HK-2 (cell line): Measurements from ENCODE around the gene HNRNPH1.

Experiments used
- DNase-seq: peaks from one replicate; pipeline ENCODE4 v3.0.0-alpha.2; 2018; ENCODE audit not compliant: unreplicated experiment

Gene HNRNPH1

DNA sequence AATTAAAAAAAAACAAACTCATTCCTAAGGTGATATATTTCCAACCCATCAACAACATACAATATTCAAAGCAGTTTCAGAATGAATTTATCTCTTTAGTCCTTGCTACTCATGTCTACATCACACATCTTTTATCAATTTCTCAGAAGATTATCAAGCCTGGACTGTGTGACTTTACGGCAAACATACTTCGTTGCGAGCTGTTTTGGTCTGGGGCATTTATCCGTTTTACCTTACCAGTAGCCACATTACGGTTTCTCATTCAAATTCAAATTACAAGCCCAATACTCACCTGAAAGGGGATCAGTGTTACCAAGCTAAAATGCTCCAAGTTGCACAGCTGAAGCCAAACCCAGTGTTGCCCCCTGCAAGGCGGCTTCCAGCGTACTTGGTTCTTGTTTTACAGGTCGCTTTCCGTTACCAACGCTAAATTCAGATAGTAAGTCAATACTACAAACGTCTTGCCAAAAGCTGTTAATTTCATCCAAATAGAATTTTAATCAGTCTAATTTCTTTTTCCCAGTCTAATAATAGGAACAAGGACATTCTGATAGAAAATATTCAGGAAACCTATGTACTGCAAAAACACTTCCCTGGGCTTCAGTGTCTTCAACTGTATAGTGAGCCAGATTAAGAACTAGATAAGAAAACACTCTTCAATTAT, 1.8 kb downstream of the HNRNPH1 start:
- no peak for DNase-seq

DNA sequence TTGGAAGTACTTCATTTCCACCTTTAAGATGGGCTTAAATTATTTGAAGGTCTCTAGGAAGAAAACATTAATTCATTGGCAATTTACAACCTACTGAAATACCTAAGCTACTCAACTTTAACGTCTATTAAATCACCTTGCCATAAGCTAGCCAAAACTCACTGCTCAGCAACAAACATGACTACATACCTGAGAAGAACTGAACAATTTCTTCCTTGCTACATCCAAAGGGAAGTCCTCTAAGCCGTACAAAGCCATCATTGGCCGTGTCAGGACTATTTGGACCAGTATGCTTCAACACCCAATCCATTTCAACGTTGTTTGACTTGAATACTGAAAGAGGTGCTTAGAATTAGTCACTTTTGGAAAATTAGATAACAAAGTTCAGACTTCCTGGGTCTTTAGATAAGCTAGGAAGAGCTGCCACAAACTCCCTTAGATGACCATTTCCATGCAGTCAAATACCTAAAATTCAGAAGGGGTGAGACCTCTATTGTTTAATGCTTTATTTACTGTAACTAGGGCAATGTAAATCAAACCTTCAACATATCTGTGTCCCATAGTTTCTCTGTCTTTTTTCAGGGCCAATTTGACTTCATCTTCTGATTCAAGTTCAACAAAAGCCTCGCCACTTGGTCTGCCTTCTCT, 2.6 kb downstream of the HNRNPH1 start:
- no peak for DNase-seq

DNA sequence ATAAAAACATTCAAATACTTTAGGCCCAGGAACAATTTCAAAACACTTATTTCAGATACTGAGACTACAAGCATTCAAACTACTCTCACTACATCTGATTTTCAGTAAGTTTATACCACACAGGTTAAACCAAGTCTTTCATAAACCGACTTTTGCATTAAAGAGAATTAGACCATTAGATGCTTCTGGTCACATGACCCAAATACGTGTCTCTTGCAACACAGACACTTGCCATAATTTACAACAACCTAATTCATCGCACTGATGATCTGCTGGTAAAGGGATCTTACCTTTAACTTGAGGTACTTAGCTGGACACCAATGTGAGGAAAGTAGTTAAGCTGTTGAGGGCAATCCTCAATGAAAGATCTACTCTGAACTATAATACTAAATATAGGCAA, 3.2 kb downstream of the HNRNPH1 start:
- DNase-seq: no peak

DNA sequence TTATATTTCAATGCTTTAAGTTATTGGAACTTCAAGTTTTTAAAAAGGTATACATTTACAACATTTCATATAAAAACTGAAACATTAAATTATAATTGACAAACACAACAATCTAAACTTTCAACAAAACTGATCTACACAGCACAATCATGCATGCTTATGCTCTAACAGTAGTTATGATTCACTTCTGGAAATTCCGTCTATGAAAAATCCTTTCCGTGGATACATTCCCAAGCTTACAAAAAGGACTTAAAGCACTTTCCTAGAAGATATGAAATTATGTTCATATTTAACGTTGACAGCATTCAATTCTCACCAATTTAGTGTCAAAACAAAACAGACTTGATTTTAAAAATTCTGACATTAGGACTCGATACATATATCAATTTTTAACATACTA, 3.7 kb downstream of the HNRNPH1 start:
- DNase-seq: no peak

DNA sequence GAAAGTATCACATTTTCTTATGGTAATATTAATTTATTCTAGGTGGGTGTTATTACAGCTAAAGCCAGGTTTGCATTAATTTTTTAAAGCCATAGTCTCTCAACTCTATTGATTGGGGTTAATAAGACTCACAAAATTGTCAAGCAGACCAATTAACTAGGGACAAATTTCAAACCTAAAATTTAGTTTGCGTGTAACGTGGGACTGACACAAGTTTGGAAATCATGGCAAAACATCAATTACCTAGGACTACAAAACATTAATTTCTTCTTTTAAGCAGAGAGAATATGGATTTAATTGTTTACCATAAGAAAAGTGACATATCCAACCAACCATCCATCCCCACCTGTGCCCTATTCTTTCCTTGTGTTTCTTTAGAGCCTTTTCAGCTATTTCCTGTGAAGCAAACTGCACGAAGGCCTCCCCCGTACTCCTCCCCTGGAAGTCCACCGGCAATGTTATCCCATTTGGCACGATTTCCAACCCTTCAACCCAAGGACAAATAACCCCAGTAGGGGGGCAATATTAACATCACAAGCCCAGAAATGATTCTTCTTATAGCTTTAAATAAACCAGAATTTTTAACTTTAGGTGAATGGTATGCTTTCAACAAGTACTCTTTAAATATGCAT, 4.4 kb downstream of the HNRNPH1 start:
- DNase-seq: no peak

DNA sequence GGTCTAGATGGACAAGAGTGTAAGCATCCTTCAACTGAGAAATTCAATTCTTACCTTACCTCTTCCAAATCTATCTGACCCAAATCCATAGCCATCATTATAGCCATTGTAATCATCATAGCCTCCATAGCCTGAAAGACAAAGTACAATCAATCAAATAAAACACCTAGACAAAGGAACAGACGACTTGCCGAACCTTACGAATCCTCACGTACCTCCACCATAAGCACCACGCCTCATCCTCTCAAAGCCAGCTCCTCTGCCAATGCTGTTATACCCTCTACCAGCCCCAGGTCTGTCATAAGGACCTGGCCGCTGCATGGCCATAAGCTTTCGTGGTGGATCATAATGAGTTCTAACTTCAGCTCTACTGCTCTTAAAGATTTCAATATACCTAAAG, 5.5 kb downstream of the HNRNPH1 start:
- DNase-seq: no peak

DNA sequence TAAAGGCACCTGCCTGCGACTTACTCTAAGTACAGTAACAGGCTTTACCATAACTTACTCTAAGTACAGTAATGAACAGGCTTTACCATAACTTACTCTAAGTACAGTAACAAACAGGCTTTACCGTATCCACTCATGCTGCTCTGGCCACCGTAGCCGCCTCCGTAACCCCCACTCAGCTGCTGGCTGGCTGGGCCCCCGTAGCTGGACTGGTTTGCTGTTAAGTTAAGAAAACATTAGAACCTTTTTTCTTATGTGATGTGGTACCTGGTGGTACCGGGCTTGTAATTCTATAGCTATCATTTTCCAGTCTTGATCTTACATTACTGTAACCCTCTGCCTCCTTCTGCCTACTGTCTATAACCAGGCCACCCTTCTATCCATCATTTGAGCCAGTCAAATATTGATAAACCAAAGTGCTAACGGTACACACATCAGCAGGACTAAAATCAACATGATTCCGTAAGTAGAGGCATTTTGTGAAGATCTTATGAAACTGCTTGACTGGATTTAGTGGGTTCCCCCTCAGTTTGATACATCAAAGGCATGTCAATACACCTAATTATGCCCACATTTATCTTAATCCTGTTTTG, 7.4 kb downstream of the HNRNPH1 start:
- no peak for DNase-seq

DNA sequence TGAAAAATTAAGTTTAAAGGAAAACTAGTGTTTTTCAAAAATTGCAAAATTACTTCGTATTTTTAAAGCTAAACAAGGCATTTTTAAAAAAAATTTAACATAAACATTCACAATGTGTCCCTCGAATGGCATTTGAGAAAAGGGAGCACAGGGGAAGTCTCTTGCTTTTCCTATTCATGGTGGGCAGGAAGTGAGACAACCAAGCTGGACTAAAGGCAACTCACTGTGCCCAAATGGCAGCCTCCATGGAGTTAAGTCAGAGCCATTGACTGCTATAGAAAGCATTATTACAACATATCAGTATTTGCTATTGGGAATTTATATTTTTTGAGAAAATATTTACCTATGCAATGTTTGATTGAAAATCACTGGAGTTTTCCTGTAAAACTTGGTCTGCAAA, 8.3 kb downstream of the HNRNPH1 start:
- DNase-seq: no peak

DNA sequence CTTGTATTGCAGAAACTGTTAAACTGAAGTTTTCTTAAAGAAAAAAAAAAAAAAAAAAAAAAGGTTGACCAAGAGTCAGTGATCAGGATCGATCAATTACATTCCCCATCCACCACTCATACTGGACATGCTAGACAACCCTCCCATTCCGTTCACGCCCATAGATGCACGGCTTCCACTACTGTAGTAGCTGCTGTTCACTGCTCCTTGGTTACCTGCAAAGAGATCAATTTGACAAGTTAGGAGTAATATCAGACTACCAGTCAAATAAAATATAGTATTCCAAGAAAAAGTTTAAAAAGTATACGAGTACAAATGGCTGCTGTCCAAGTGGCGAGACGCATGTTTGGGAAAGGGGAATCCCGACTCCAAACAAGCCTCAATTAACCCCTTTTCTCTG, 8.7 kb downstream of the HNRNPH1 start:
- no peak for DNase-seq

DNA sequence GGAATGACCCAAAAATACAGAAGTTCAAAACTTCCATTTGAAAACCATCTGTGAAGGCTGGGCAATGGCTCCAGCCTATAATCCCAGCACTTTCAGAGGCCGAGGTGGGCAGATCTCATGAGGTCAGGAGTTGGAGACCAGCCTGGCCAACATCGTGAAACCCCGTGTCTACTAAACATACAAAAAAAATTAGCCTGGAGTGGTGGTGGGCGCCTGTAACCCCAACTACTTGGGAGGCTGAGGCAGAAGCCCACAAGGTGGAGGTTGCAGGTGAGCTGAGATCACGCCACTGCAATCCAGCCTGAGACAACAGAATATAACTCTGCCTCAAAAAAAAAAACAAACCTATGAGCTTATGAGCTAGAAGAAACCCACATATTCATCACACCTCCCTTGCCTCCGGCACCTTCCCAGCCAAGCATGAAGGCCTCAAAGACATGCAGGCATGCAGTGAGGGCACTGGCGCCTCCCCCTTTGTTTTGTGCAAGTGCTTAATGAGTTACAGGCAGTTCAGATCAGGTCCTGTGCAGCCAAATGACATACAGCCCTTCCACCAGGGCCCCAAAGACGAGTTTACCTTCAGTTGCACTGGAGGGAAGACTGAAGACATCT, 9.9 kb downstream of the HNRNPH1 start:
- DNase-seq: no peak

DNA sequence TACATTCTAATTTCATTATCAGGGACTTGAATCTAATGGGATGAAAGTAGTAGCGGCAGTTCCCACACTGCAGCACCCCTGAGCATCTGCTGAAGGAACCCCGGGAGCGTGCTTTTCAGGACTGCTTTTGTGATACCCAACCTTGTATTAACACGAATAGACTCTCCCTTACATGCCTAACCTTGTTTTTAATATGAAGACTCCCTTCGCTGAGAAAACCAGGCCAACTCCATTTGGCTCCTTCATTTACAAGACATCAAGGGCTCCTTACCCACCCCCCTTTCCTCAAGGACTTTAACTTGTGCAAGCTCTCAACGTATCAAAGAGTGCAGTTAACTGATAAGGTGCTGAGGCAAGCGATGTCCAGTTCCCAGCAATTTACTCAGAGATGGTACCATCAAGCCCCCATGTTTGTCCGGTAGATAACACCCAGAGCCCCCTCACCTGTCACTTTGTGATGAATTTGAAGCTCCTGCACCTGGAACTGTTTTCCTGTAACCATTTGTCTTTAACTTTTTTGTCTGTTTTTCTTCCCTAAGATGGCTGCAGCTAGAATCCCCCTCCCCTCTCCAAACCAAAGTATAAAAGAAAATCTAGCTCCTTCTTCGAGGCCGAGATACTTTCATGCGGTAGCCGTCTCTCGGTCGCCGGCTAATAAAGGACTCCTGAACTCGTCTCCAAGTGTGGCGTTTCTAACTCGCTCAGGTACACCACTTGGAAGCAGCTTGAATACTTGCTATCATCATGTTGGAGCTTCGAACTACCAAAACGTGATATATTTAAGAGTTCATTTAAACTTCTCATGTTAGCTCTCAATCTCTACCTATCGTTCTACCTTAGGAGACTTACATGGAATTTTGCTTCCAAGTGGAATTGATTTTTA, 10.7 kb downstream of the HNRNPH1 start:
- no peak for DNase-seq

DNA sequence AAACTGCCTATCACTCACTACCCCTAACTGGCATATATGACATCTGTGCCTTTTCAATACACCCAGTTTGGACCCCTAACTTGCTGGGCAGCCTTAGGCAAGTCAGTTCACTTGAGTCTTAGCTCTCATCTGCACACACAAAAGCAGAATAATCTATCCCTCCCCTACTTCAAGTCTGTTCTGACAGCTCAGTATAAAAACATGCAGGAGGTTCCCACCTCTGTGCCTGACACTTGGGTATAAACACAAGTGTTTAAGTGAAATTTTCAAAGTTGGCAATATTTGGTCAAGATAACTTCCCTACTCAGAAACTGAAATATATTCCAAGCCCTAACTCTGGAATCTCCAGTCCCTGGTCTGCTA, 12.6 kb downstream of the HNRNPH1 start:
- DNase-seq: no peak

DNA sequence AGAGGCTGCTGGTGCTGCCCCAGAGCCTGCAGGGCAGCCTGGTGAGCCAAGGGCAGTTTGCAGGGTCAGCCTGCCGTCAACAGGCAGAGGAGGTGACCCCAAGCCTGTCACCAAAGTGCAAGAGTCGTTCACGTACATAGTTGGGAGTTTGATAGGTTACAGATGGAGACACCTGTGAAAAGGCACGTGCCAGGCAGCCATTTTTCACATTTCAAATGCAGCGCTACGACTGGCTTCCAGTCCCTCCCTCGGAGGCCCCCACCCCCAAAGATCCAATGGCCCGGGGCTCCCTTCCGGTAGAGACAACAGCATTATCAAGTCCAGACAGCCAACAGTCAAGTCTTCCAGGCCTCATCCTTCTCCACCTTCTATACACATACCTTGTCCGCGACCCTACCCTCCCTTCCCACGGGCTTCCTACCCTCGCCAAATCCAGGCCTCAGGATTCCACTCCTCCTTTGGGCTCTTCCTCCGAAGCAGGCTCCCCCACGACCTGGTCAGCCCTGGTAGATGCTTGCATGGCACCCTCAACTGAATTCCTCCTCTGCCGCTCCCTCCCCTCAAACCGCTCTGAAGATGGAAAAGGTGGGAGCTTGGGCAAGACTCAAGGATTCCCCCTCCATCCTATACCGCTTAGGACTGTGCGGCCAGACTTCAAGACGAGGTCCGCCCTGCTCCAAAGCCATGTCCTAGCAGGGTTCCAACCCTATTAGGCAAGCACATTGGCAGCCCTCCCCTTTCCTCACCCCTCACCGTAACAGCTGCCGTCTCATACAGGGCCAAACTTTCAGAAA, 13.2 kb downstream of the HNRNPH1 start:
- no peak for DNase-seq

DNA sequence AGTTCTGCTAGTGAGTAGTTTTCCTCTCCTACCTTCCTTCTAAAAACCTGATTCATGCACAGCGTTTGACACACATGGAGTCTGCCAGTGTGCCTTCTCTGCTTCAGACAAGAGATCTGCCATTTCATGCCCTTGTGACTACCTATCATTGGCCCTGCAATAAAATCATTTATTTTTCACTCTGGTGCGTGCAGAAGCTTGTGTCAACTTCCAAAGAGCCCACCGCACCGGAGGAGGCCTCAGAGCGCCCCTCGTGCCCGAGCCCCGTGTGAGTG, 13.7 kb downstream of the HNRNPH1 start:
- no peak for DNase-seq

DNA sequence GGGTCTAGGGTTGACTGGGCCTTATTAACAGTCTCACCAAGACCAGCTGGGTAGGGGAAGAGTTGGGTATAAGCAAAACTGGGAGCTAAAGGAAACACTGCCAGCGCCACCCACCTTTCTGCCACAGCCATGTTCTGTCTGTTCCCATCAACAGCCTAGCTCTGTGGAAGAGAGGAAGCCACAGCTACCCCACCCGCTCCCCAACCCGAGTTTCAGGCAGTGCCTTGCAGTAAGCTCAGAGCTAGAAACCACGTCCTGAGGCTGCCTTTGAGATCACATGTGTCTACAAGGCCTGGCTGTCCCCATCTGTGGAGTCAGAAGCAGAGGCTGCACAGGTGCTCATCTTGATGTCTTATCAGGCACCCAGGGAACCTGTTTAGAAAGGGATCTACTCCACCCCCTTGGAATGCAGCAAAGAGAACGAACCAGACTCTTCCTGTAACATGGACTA, 15.3 kb downstream of the HNRNPH1 start:
- DNase-seq: no peak

DNA sequence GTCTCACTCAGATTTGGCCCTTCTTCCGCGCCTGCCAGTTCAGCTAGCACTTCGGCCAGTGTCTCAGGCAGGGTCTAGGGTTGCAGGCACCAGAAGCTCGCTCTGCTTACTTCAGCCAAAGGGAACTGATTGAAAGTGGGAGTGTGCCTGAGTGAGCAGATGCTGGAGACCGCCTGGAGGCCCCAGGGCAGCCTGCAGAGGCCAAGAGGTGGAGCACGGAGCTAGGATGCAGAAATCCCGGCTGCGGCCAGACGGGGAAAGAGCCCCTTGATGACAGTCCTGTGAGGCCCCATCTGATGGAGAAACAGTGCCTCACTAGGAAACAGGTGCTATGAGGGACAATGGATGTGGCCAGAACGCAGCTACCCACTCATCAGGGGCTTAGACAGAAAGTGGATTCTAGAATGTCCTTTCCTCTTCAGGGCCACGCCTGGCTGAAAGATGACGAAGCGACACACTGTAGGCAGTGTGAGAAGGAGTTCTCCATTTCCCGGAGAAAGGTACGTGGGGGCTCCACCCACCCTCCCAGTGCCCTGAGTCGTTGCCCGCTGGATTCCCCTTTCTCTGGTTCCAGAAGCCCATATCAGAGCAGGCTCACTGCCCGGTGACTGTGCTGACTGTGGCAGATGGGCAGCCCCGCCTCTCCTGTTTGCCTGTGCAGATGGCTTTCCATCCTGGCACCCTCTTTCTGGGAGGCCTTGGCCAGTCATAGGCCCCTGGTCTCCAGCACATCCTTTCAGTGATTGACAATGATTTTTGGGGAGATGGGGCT, 16.1 kb downstream of the HNRNPH1 start:
- no peak for DNase-seq

DNA sequence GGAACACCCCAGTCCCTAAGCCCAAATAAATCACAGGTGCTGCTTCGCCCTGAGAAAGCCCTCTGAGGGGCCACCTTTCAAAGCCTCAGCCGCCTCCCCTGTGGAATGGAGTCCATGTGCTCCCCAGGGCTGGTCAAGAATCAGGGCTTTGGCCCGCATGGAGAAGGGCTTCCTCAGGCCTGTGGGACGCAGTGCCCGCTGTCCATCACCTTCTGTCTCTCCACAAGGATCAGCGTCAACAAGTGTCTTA, 16.6 kb downstream of the HNRNPH1 start:
- no peak for DNase-seq

DNA sequence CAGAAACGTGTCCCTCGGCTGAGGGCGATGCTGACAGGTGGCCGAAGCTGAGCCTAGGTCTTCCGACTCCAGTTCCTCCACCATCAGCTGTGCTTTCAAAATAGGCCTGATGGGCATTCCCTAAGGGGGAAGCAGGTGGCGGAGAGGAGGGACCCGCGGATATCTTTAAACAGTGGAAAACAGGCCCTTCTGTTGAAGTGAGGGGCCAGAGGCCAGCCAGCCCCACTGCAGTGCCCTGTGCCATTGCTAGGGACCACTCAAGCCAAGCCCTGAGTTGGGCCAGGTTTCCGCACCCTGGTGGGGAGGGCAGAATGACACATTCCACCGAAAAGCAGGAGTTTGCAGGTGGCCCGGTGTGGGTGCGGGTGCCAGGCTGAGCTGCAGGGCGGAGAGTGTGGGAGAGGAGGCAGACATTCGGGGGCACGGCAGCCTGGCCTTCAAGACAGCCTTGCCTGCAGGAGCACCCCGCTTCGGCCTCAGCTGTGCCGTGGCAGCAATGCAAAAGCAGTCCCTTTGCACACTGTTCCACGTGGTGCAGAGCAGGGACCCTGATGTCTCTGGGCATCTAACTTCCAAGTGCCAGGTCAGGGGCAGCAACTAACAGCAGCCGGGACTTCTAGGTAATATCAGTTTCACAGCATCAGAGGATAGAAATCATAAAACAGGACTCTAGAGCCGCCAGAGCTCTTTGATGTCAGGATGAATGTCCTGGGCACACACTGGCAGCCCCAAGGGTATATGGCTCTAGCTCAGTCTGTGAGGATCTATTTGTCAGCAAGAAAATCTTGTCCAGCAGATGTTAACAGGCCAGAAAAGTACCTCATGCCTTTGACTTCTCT, 17.2 kb downstream of the HNRNPH1 start:
- no peak for DNase-seq

DNA sequence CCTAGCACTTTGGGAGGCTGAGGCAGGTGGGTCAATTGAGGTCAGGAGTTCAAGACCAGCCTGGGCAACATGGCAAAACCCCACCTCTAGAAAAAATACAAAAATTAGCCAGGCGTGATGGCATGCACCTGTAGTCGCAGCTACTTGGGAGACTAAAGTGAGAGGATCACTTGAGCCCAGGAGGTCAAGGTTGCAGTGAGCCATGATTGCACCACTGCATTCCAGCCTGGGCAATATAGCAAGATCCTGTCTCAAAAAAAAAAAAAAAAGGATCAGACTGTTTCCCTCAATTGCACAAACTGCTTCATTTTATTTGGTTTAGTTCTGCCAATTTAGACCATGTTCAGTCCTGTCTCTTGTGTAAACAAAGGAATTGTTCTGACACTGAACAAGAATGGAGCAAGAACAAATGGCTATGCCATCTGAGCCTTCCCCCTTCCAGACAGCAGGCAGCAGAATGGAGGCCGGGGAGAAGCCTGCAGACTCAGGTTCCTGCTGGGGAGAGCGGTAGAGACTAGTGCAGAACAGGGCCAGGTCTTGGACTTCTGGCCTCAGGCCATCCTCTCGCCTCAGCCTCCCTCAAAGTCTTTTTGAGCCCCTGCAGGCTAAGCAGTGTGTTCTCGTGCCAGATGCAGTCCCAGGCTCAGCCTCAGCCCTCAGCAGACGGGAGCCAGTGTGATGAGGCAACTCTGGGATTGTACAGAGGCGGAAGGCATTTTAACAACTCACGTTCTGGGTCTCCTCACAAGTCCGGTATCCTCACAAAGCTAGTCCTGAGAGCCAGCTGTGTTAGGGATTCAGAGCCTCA, 18.2 kb downstream of the HNRNPH1 start:
- no peak for DNase-seq
